Activated T-helper 1 cell treated with Interleukin-2 at 50 U/mL for 16 hours (primary cell): ENCODE data around the gene CDCP2.

Experiments
- DNase-seq: peaks from one replicate; pipeline ENCODE4 v3.0.0-alpha.2; 2020; ENCODE audit warnings: low read depth

The CDCP2 gene

GRCh38 chr1:54136269-54136896 lies 16.4 kb downstream of the CDCP2 start:
- DNase-seq: no peak

- no peak for DNase-seq
Observed at GRCh38 chr1:54135436-54136120, 17.2 kb downstream of the CDCP2 start.

DNA sequence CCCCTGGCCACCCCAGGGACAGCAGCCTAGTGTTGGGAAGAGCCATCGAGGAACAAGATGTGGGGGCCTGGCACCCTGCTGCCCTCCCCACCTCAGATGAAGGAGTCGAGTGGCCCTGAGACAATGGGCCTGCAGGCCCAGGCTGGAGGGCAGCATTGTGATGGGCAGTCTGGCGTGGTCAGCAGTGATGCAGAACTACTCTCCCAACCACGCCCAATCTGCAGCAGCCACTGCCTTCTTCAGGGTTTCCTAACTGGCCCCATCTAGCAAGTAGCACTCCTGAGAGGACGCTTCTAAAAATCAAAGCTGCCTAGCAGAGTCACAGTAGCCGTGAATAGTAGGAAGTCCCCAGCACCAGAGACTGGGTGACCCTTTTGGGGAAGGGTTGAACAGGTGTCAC lies 18.5 kb downstream of the CDCP2 start:
- DNase-seq: no peak

DNA sequence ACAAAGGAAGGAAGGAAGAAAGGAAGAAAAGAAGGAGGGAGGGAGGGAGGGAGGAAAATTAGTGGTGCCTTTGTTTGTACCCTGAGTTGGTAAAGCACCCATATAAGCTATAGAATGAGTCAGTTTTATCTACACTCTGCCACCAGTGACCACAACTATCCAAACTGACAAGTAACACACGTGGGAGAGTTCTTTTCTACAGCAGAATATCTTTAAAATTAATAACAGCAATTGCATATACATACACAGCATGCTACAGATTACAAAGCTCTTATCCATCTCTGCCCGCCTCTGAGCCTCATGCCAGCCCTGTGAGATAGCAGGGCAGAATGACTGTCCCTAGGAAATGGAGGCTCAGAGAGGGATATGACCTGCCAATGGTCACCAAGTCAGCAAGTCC lies 20.3 kb downstream of the CDCP2 start:
- DNase-seq: no peak

GRCh38 chr1:54131419-54131818 lies 21.4 kb downstream of the CDCP2 start:
- DNase-seq: no peak

GRCh38 chr1:54129858-54130257 lies 22.9 kb downstream of the CDCP2 start:
- no peak for DNase-seq

GRCh38 chr1:54127594-54128300 lies 25.1 kb downstream of the CDCP2 start:
- no peak for DNase-seq

- DNase-seq: no peak
Observed at GRCh38 chr1:54126271-54126815, 26.5 kb downstream of the CDCP2 start.

GRCh38 chr1:54125386-54126070 lies 27.3 kb downstream of the CDCP2 start:
- no peak for DNase-seq

GRCh38 chr1:54124906-54125305 lies 27.9 kb downstream of the CDCP2 start:
- no peak for DNase-seq

DNA sequence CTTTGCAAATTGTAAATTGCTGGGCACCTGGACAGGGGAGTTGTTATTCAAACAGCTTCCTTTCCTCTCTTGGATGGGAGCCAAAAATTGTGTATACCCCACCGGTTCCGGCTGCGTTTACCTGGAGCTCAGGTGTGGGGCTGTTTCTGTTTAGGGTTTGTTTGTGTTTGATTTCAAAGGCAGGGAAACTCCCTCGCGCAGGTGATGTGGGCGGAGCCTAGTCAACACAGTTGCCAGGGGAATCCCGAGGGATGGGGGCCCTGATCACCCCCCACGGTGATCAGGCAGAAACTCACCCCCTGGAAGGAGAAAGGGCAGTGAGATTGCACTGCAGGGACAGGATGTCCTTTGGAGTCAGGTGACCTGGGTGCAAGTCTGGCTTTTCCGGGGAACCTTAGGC lies 28.3 kb downstream of the CDCP2 start:
- no peak for DNase-seq

DNA sequence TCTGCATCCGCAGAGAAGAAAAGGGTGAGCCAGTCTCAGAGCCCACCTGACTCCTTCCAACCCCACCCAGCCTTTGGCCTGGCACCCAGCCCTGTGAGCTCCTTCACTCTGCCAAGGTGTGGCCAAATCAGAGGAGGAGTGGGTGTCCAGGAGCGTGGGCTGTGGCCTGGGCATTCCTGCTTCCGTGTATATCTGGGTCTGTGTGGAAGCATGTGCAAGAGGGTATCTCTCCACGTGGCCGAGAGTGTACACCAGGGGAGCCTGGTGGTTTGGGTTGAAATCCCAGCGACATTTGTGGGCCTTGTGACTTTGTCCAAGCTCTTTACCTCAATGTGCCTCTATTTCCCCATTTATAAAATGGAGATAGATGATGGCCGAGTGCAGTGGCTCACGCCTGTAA lies 29.8 kb downstream of the CDCP2 start:
- no peak for DNase-seq

DNA sequence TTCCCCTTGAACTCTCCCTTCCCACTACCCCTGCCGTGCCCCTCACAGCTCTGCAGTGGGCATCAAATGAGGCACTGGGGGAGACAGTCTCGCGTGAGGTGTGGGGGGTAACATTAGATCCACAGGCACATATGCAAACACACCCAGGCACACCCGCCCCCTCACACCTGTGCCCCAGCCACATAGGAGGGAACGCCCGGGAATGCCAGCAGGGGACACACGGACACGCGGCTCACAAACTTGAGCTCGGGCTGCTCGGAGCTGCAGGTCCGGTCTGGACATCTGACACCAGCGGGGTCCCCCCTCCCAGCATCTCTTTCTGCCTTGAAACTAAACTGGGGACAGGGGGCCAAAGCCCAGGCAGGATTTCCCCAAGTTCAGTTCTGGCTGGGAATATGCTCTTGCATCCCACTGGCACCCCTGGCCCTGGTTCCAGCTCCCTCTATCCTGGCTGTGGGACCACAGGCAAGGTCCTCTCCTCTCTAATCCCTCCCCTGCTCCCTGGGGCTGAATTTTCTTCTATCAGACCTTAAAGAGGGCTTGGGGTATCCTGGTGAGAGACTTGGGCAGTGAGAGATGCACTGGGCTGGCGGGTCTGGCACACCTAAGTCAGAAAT lies 30.6 kb downstream of the CDCP2 start:
- no peak for DNase-seq

- peak; percentile 30 for DNase-seq
Observed at GRCh38 chr1:54121482-54122134, 31.2 kb downstream of the CDCP2 start.

DNA sequence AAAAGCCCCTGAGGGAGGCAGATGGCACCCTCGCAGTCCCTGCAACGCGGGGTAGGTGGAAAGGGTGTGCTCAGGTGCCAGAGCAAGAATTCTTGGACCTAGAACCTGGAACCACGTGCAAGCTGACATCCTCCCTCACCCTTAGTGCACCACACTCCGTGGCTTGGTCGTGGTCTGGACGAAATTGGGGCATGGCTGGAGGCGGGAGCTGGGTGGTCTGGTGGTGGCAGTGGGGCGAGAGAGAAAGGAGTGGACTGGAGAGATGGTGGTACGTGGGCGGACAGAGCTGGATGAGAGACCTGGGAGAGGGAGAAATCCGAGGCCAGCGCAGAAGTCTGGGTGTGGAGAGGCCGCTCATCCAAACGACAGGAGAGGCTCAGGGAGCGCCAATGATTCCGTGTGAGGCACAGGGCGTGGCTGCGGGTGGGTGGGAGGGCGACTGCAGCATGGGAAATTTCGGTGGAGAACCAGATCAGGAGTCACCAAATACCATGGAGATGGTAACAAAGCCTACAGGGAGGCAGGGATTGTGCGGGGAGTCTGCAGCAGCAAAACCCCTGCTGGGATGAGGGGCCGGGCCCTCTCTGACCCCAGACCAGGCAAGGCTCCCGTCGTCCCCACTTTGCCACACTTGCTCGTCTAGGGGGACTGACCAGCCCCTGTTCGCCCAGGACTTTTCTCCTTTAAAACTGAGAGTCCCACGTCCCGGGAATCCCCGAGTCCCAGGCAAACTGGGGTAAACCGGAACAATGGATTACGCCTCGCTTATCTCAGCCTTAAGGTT lies 31.9 kb downstream of the CDCP2 start:
- DNase-seq: no peak

GRCh38 chr1:54120018-54120697 lies 32.6 kb downstream of the CDCP2 start:
- DNase-seq: no peak

- DNase-seq: no peak
Observed at GRCh38 chr1:54118704-54119103, 34.1 kb downstream of the CDCP2 start.

GRCh38 chr1:54117815-54118563 lies 34.8 kb downstream of the CDCP2 start:
- DNase-seq: no peak

- no peak for DNase-seq
Observed at GRCh38 chr1:54115520-54115919, 37.3 kb downstream of the CDCP2 start.
